Measurements from ENCODE around the gene OR1K1.
"Not testable (repeated sequence)": the region's sequence is repeated elsewhere in the genome, so short reads cannot be mapped to it uniquely, and the experiment has no call there.

The OR1K1 gene

GRCh38 chr9:122814545-122814944 lies 14.6 kb downstream of the OR1K1 start:
- DNase-seq: no peak

GRCh38 chr9:122815544-122815943 lies 15.6 kb downstream of the OR1K1 start:
- DNase-seq: no peak

GRCh38 chr9:122816163-122816867 lies 16.4 kb downstream of the OR1K1 start:
- DNase-seq: no peak

GRCh38 chr9:122819326-122819725 lies 19.4 kb downstream of the OR1K1 start:
- DNase-seq: no peak

- DNase-seq: no peak
Measured at GRCh38 chr9:122819791-122820489, 20.0 kb downstream of the OR1K1 start.

GRCh38 chr9:122820490-122820845 lies 20.5 kb downstream of the OR1K1 start:
- no peak for DNase-seq

GRCh38 chr9:122821278-122821943 lies 21.5 kb downstream of the OR1K1 start:
- DNase-seq: no peak

- no peak for DNase-seq
Measured at GRCh38 chr9:122822056-122822455, 22.1 kb downstream of the OR1K1 start.

- DNase-seq: no peak
Measured at GRCh38 chr9:122822938-122823337, 23.0 kb downstream of the OR1K1 start.

- no peak for DNase-seq
Measured at GRCh38 chr9:122827761-122828093, 27.8 kb downstream of the OR1K1 start.

GRCh38 chr9:122828965-122829284 lies 29.0 kb downstream of the OR1K1 start:
- not testable (repeated sequence) for DNase-seq

- no peak for DNase-seq
Measured at GRCh38 chr9:122832194-122832593, 32.3 kb downstream of the OR1K1 start.

- DNase-seq: no peak
Measured at GRCh38 chr9:122835313-122835731, 35.4 kb downstream of the OR1K1 start.

- no peak for DNase-seq
Measured at GRCh38 chr9:122837266-122837850, 37.4 kb downstream of the OR1K1 start.

GRCh38 chr9:122838441-122838840 lies 38.5 kb downstream of the OR1K1 start:
- DNase-seq: not testable (repeated sequence)

- no peak for DNase-seq
Measured at GRCh38 chr9:122841501-122841900, 41.6 kb downstream of the OR1K1 start.

- no peak for DNase-seq
Measured at GRCh38 chr9:122844137-122844536, 44.2 kb downstream of the OR1K1 start.

- no peak for DNase-seq
Measured at GRCh38 chr9:122845116-122845515, 45.2 kb downstream of the OR1K1 start.

GRCh38 chr9:122846371-122846940 lies 46.5 kb downstream of the OR1K1 start:
- DNase-seq: no peak

- DNase-seq: no peak
Measured at GRCh38 chr9:122848256-122848943, 48.5 kb downstream of the OR1K1 start.
